ENCODE data around the gene IDE. TPM values are rescaled to one million over a fixed set of nuclear protein-coding genes. Genes with fewer than 3 reads are reported as not detected.

The IDE gene
- total and polyA plus RNA-seq, 9 of the 15 experiments (the other 6 are each of a cell fraction or from before 2014, with no cell fraction given), result 10.2 to 50.6 (median 33.2) TPM

- TF ChIP-seq FOXJ3 (CRISPR knock-in tag; IDR thresholded peaks at IDR 0.05), result no peak
- TF ChIP-seq PTTG1 (tag; IDR thresholded peaks at IDR 0.05; ENCODE audit: low read depth), result 0 out of 2 replicates have a peak, but pooled peaks have one; percentile 49
- TF ChIP-seq MAFK (IDR thresholded peaks at IDR 0.05; ENCODE audit: low read length), result peak; percentile 42; the same call in 1 of the 2 replicates
- TF ChIP-seq SRSF1 (IDR thresholded peaks at IDR 0.05; ENCODE audit: low read depth, low read length), result no peak
- TF ChIP-seq ZNF778 (CRISPR knock-in tag; IDR thresholded peaks at IDR 0.05), result no peak
- TF ChIP-seq TOE1 (IDR thresholded peaks at IDR 0.05; ENCODE audit: borderline replicate concordance), result peak; percentile 82; the same call in 1 of the 2 replicates
- TF ChIP-seq TOE1 (CRISPR knock-in tag; IDR thresholded peaks at IDR 0.05; ENCODE audit: borderline replicate concordance, low read depth), result no peak
- 0 out of 2 replicates have a peak, but pooled peaks have one; percentile 66 for TF ChIP-seq ZNF197 (CRISPR knock-in tag; IDR thresholded peaks at IDR 0.05; ENCODE audit: low read depth)
- no peak for TF ChIP-seq ZBTB7A (IDR thresholded peaks at IDR 0.05; ENCODE audit: borderline replicate concordance, control insufficient read depth, low read depth, low read length)
- TF ChIP-seq NUFIP1 (IDR thresholded peaks at IDR 0.05; ENCODE audit: partially characterized antibody), result no peak
- no peak for TF ChIP-seq ATF1 (CRISPR knock-in tag; IDR thresholded peaks at IDR 0.05)
- peak; percentile 31; the same call in 1 of the 2 replicates for TF ChIP-seq ATF1 (tag; IDR thresholded peaks at IDR 0.05)
- peak; percentile 13 for TF ChIP-seq MEIS2 (IDR thresholded peaks at IDR 0.05; ENCODE audit: partially characterized antibody)
- no peak for TF ChIP-seq HNRNPLL (IDR thresholded peaks at IDR 0.05; ENCODE audit: low read depth, low read length, poor library complexity, severe bottlenecking)
- no peak for TF ChIP-seq BCL6 (CRISPR knock-in tag; IDR thresholded peaks at IDR 0.05)
- TF ChIP-seq EZH2 (IDR thresholded peaks at IDR 0.05; ENCODE audit: borderline replicate concordance, low read depth, low read length), result no peak
- TF ChIP-seq ETV1 (tag; conservative IDR thresholded peaks at IDR 0.05; ENCODE audit: low read depth), result peak; percentile 70
- TF ChIP-seq ATF3 (IDR thresholded peaks at IDR 0.05), result peak; percentile 69; the same call in 1 of the 2 replicates
- no peak for TF ChIP-seq ATF3 (CRISPR knock-in tag; conservative IDR thresholded peaks at IDR 0.05)
- TF ChIP-seq TRIM24 (IDR thresholded peaks at IDR 0.05), result no peak
- no peak; the same call in 1 of the 2 replicates for TF ChIP-seq ZNF263 (CRISPR knock-in tag; IDR thresholded peaks at IDR 0.05; ENCODE audit: borderline replicate concordance)
- TF ChIP-seq TAF7 (tag; IDR thresholded peaks at IDR 0.05), result no peak
- no peak for TF ChIP-seq TBP (optimal IDR thresholded peaks at IDR 0.05; ENCODE audit: low read depth, low read length)
- no peak for TF ChIP-seq CC2D1A (IDR thresholded peaks at IDR 0.05)
- no peak for TF ChIP-seq ZNF707 (CRISPR knock-in tag; conservative IDR thresholded peaks at IDR 0.05)
- TF ChIP-seq ZC3H4 (CRISPR knock-in tag; IDR thresholded peaks at IDR 0.05; ENCODE audit: borderline replicate concordance), result no peak
- TF ChIP-seq TRIM28 (IDR thresholded peaks at IDR 0.05), result no peak
- TF ChIP-seq ZNF354B (CRISPR knock-in tag; IDR thresholded peaks at IDR 0.05), result no peak
- TF ChIP-seq POLR3G (IDR thresholded peaks at IDR 0.05; ENCODE audit: extremely low read depth, insufficient read length, insufficient replicate concordance), result no peak
- no peak for TF ChIP-seq FOS (IDR thresholded peaks at IDR 0.05; ENCODE audit: extremely low read depth, insufficient read length)
- no peak for TF ChIP-seq ZBTB12 (CRISPR knock-in tag; IDR thresholded peaks at IDR 0.05)
These were observed 166.4 kb downstream of the IDE start (continued) for GRCh38 chr10:92407305-92408016.

Data from K562 (cell line).